OCI-LY3 (cell line): ENCODE measurements around the gene CHST15.

Experiments used
- H2AFZ ChIP-seq: fragments of 200-600, 300-600 bp; shearing (Covaris generic); 2 replicates; pipeline ENCODE4 v1.6.0; 2014; ENCODE audit warnings: antibody characterized with exemption, low read depth, low read length
- H3K27ac ChIP-seq: fragments of 200-600, 300-600 bp; sonication (generic); 2 replicates; pipeline ENCODE4 v1.5.1; 2014; ENCODE audit warnings: mild to moderate bottlenecking, low read length, moderate library complexity, mixed read lengths
- H3K27me3 ChIP-seq: fragments of 200-600, 300-600 bp; sonication (generic); 2 replicates; pipeline ENCODE4 v1.6.1; 2014; ENCODE audit warnings: low read depth, low read length, mixed read lengths
- H3K36me3 ChIP-seq: fragments of 200-600, 300-600 bp; sonication (generic); replicated peaks from 2 replicates; pipeline ENCODE3; 2014; ENCODE audit warnings: low read depth, low read length, mixed read lengths
- H3K4me1 ChIP-seq: fragments of 300-600, 200-600 bp; sonication (generic); 2 replicates; pipeline ENCODE4 v1.6.1; 2014; ENCODE audit warnings: low read length, mixed read lengths
- H3K4me2 ChIP-seq: fragments of 200-600, 300-600 bp; sonication (generic); 2 replicates; pipeline ENCODE4 v1.6.1; 2014; ENCODE audit warnings: low read length, mixed read lengths
- H3K4me3 ChIP-seq: fragments of 300-600, 200-600 bp; sonication (generic); 2 replicates; pipeline ENCODE4 v1.5.1; 2014; ENCODE audit warnings: antibody characterized with exemption, mild to moderate bottlenecking, low read length, moderate library complexity
- H3K79me2 ChIP-seq: fragments of 300-600, 200-600 bp; shearing (Covaris generic); 2 replicates; pipeline ENCODE4 v1.6.1; 2014; ENCODE audit warnings: mild to moderate bottlenecking, low read length, mixed read lengths
- H3K9ac ChIP-seq: fragments of 300-600, 200-600 bp; shearing (Covaris generic); 2 replicates; pipeline ENCODE4 v1.6.0; 2014; ENCODE audit warnings: mild to moderate bottlenecking, low read length, moderate library complexity
- H3K9me3 ChIP-seq: fragments of 200-600, 300-600 bp; shearing (Covaris generic); 2 replicates; pipeline ENCODE4 v1.6.1; 2014; ENCODE audit warnings: low read length, mixed read lengths; ENCODE audit not compliant: insufficient read depth
- H4K20me1 ChIP-seq: fragments of 200-600, 300-600 bp; sonication (generic); 2 replicates; pipeline ENCODE4 v1.6.1; 2016; ENCODE audit warnings: low read length, mixed read lengths; ENCODE audit not compliant: insufficient read depth
- CTCF ChIP-seq: fragments of 200-600, 300-600 bp; sonication (generic); IDR thresholded peaks from 2 replicates; pipeline ENCODE4 v1.5.1; 2014; ENCODE audit warnings: antibody characterized with exemption, low read length, low read depth
- EZH2phosphoT487 ChIP-seq: fragments of 200-600 bp; shearing (Covaris generic); IDR thresholded peaks from 2 replicates; pipeline ENCODE4 v1.6.1; 2018; ENCODE audit warnings: antibody characterized with exemption, mixed run types, low read depth

Gene CHST15

GRCh38 chr10:124017729-124018128, 75.7 kb downstream of the CHST15 start:
- no peaks in the 10 kb centered on the region for H3K4me1 ChIP-seq
- H2AFZ ChIP-seq: no peak overlapping the region
- no peaks in the 10 kb centered on the region for H3K9me3 ChIP-seq
- no peak overlapping the region for H3K4me2 ChIP-seq
- H3K9ac ChIP-seq: no peak overlapping the region
- H3K79me2 ChIP-seq: no peaks in the 10 kb centered on the region
- H3K27me3 ChIP-seq: no peaks in the 10 kb centered on the region
- H3K4me3 ChIP-seq: no peak overlapping the region
- H3K27ac ChIP-seq: no peak overlapping the region
- H3K36me3 ChIP-seq: no peaks in the 10 kb centered on the region
- H4K20me1 ChIP-seq: no peaks in the 10 kb centered on the region
- TF ChIP-seq EZH2phosphoT487 (no peak), CTCF (no peak)

GRCh38 chr10:124016804-124017375, 76.5 kb downstream of the CHST15 start:
- H3K9ac ChIP-seq: no peak overlapping the region
- H4K20me1 ChIP-seq: no peaks in the 10 kb centered on the region
- TF ChIP-seq EZH2phosphoT487 (no peak), CTCF (no peak)
- H3K4me3 ChIP-seq: no peak overlapping the region
- H3K4me2 ChIP-seq: no peak overlapping the region
- H3K36me3 ChIP-seq: no peaks in the 10 kb centered on the region
- no peaks in the 10 kb centered on the region for H3K9me3 ChIP-seq
- H3K79me2 ChIP-seq: no peaks in the 10 kb centered on the region
- H3K27me3 ChIP-seq: no peaks in the 10 kb centered on the region
- H3K4me1 ChIP-seq: no peaks in the 10 kb centered on the region
- H3K27ac ChIP-seq: no peak overlapping the region
- H2AFZ ChIP-seq: no peak overlapping the region

GRCh38 chr10:124015991-124016390, 77.4 kb downstream of the CHST15 start:
- H3K36me3 ChIP-seq: no peaks in the 10 kb centered on the region
- H4K20me1 ChIP-seq: no peaks in the 10 kb centered on the region
- TF ChIP-seq CTCF: no peak
- no peak for TF ChIP-seq EZH2phosphoT487
- no peak overlapping the region for H3K27ac ChIP-seq
- no peak overlapping the region for H2AFZ ChIP-seq
- no peak overlapping the region for H3K4me2 ChIP-seq
- no peaks in the 10 kb centered on the region for H3K9me3 ChIP-seq
- H3K9ac ChIP-seq: no peak overlapping the region
- no peaks in the 10 kb centered on the region for H3K27me3 ChIP-seq
- H3K4me3 ChIP-seq: no peak overlapping the region
- H3K4me1 ChIP-seq: no peaks in the 10 kb centered on the region
- no peaks in the 10 kb centered on the region for H3K79me2 ChIP-seq

GRCh38 chr10:124014416-124015154, 78.8 kb downstream of the CHST15 start:
- H3K9me3 ChIP-seq: no peaks in the 10 kb centered on the region
- H3K79me2 ChIP-seq: no peaks in the 10 kb centered on the region
- no peak overlapping the region for H3K9ac ChIP-seq
- no peak overlapping the region for H2AFZ ChIP-seq
- no peak overlapping the region for H3K4me2 ChIP-seq
- no peaks in the 10 kb centered on the region for H3K36me3 ChIP-seq
- H3K27ac ChIP-seq: no peak overlapping the region
- no peak overlapping the region for H3K4me3 ChIP-seq
- H3K4me1 ChIP-seq: no peaks in the 10 kb centered on the region
- no peaks in the 10 kb centered on the region for H4K20me1 ChIP-seq
- H3K27me3 ChIP-seq: no peaks in the 10 kb centered on the region
- no peak for TF ChIP-seq CTCF
- TF ChIP-seq EZH2phosphoT487: no peak
